Hematopoietic multipotent progenitor cell treated with erythropoietin and hydrocortisone succinate and interleukin-3 and kit ligand, for 15 days (in vitro differentiated cells): ENCODE measurements around the gene EPN1.
"Not testable (repeated sequence)": the region's sequence is repeated elsewhere in the genome, so short reads cannot be mapped to it uniquely, and the experiment has no call there.

Source experiments
- DNase-seq: peaks from one replicate; pipeline ENCODE4 v3.0.0-alpha.2; 2015; ENCODE audit warnings: low spot score

Gene EPN1

DNA sequence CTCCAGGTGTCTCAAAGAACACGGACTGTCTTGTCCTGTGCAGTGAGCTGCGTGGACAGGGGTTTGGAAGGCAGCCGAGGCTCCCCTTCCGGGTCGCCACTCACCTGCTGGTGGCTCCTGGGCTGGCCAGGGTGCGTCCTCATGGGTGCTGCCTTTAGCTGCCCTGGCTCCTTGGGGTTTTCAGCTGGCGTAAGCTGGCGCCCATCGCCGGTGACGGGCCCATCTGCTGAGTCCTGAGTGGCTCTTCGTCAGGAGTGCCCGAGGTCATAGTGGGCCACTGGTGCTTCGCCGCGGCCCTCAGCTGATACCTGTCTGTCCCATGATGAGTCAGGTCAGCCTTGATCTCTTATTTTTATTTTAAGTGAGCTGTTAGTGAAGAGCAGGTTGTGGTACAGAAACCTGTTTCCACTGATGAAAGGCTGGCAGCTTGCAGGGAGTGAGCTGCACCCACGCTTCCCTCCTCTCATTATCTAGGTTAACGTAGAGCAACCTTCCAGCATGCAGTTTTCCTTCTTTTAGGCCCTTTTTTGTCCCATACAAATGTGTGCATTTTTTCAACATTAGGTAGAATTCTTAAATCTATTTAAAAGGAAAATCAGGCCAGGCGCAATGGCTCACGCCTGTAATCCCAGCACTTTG, 18.4 kb downstream of the EPN1 start:
- no peak for DNase-seq

DNA sequence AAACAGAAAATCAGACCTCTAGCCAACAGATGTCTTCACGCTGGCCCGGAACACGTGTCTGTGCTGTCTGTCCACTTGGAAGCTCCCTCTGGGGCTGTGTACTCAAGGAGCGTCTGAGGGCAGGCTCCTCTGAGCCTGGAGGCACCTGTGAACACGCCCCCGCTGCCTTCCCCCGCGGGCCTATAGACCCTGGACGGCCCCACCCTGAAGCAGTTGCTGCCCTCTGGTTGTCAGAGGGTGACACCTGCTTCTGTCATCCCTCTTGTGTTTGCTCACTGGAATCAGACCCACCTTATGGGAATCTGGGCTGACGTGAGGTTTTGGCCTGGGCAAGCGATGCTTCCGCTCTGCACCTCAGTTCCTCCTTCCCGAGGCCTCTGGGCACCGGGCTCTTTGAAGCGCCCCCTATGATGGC, 19.2 kb downstream of the EPN1 start:
- DNase-seq, result no peak

DNA sequence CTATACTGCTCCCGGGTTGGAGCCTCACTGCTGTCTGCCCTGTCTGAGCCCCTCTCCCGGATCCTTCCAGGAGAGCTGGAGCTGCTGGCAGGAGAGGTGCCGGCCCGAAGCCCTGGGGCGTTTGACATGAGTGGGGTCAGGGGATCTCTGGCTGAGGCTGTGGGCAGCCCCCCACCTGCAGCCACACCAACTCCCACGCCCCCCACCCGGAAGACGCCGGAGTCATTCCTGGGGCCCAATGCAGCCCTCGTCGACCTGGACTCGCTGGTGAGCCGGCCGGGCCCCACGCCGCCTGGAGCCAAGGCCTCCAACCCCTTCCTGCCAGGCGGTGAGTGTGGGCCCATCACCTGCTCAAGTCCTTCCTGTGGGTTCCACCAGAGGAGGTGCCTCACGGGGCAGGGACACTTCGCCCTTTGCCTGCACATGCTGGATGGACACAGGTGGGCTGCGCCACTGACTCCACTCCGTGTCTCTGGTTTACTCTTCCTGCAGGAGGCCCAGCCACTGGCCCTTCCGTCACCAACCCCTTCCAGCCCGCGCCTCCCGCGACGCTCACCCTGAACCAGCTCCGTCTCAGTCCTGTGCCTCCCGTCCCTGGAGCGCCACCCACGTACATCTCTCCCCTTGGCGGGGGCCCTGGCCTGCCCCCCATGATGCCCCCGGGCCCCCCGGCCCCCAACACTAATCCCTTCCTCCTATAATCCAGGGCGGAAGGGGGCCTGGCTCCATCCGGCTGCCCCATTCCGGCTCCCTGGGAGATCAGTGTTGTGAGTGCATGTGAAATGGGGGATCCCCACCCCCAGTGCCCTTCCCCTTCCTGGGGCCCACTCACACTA, 19.8 kb downstream of the EPN1 start:
- no peak for DNase-seq

DNA sequence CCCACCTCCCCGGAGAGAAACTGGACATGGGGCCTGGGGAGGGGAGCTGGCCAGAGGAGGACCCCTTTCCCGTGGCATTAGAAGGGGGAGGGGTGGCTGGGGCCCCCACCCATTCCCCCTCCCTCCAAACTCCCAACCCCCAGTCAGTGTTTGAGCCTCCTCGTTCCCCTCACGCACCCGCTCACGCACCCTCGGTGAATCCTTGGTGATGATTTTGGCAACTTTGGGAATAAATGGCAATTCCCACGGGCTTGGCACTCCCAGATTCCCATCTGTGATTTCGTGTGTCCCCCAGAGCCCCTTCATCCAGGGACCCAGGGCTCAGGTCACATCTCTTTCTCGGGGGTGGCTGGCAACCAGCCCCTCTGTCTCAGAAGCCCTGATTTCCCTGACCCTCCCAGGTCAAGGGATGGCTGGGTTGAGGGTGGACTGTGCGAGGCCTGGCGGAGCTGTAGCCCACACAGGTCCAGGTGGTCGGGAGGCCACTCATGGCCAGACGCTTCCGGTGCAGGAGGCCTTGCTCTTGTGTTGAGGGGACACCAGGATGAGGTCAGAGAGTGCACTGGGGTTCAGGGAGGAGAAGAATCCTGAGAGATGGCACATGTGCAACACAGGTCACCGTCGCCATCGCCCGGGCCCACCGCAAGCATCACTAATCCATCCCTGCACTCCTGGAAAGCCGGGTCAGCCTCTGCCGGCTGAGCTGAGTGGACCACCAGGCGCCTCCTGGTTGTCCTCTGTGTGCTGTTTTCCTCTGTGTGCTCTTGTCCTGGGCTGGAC, 20.7 kb downstream of the EPN1 start:
- DNase-seq, result no peak

DNA sequence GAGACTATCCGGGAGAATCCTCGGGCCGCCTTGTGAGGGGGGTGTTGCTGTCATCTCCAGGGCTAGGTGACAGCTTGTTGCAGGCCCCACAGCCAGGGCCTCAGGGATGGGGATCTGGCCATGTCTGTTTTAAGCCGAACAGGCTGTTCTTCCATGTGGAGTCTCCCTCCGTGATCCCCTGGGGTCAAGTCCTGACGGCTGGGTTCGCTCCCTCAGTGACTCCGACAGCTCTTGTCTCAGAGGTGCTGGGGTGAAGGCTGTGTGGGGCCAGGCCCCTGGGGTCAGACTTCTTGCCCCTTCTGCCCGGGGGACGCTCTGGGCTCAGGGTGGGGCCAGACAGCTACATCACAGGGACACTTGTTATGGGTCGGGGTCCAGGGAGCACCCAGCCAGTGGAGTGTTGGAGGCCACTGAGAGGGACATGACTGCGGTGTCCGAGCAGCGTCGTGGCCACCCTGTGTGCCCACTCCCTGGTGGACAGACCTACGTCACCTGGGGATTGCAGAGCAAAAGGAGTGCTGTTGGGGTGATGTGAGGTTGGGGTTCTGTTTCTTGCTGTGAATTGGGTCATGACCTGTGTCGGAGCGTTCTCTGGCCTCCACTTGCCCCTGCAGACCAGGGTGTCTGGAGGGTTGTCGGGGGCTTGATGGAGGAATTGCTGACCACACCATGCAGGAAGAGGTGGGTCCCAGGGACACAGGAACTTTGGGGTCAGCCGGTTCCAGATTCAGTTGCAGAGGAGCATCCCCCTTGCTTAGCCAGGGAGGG, 21.5 kb downstream of the EPN1 start:
- no peak for DNase-seq

DNA sequence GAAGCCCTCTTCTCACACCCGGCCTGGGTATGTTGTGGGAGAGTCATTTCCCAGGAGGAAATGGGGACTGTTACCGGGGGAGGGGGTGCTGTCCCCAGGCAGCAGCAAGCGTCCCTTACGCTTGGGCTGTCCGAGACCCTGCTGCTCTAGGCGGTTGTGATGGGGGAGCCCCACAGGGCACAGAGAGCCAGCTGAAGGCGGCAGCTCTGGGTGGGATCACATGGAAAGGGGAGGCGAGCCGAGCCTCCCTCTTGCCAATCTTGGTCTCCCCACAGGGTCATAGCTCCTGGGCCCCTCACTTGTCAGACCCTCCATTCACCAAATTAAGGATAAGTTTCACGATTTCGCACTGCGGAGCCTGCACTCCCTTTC, 22.0 kb downstream of the EPN1 start:
- no peak for DNase-seq

DNA sequence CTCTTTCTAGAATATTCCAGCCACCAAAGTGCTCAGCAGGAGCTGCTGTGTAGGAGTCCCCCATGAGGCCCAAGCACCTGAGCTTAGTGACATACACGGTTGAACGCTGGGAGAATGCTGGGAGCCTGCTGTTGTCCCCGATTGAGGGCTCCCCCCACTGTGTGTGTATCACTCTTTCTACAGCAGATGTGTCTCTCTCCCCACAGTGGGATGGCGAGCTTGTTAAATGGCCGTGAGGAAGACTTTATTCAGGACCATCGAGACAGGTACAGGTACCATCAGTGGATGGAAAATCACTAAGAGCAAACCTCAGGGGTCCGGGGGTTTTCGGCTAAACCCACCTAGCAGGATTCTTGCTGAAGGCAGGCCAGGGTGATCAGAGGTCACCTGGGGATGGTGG, 22.7 kb downstream of the EPN1 start:
- no peak for DNase-seq

DNA sequence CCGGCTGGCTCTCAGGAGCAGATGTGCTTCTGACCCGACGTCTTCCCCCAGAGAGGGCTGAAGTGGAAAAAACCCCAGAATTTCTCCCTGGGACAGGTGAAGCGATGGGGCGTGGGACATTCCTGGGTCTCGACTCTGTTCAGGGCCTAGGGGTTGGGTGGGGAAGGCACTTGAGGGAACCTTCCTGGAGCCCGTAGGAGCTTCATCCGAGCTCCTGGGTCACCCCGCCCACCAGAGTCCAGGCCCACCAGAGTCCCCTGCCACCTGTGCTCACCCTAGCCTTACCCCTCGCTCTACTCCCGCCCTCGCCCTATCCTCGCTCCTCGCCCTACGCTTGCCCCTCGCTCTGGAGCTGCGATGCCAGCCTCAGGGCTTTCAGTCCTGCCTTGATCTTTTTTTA, 23.2 kb downstream of the EPN1 start:
- DNase-seq, result no peak

DNA sequence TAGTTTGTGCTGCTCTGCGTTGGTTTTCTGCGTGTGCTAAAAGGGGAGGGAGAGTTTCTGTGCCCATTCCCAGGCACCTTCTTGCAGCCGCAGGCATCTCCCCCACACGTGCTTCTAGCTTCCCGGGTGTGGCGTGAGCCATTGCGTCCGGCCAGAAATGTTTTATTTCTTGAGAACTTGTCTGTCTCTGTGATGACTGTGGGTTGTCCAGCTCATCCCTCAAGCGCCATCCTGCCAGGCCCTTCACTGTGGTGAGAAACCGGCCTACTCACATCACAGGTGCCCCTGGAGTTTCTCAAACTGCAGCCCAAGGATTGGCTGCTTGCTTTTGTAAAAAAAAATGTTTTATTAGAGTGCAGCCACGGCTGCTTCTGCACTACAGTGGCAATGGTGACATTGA, 24.2 kb downstream of the EPN1 start:
- DNase-seq, result no peak

DNA sequence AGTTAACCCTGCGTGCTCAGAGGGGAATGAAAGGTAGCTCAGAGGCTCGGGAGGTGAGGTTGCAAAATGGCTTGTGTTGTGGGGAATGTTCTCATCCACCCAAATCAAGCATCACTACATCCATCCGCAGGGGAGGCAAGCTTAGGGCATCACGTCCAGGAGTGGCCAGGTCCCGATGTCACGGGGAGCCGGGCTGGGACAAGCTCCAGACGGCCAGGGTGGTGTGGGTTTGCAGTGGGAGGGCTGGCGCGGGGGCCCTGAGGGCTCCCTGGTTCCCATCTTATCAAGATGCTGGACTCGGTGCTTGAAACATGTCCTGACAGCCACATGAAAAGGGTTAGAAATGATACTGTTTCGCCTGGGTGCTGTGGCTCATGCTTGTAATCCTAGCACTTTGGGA, 25.8 kb downstream of the EPN1 start:
- no peak for DNase-seq

DNA sequence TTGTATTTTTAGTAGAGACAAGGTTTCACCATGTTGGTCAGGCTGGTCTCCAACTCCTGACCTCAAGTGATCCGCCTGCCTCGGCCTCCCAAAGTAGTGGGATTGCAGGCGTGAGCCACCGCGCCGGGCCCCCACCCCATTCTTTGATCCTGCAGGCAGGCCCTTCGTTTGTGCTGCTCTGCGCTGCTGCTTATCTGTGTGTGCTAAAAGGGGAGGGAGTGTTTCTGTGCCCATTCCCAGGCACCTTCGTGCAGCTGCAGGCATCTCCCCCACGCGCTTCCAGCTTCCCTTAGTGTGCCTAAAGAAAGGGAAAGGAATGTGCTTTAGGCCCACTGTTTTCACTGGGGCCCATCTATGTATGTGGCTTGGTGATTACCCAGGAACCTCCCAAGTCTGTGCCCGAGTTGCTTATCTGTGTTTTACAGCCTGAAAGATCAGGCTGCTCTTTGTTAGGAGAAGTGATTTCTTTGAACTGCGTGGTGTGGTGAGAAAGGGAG, 27.2 kb downstream of the EPN1 start:
- DNase-seq, result peak; percentile 34

DNA sequence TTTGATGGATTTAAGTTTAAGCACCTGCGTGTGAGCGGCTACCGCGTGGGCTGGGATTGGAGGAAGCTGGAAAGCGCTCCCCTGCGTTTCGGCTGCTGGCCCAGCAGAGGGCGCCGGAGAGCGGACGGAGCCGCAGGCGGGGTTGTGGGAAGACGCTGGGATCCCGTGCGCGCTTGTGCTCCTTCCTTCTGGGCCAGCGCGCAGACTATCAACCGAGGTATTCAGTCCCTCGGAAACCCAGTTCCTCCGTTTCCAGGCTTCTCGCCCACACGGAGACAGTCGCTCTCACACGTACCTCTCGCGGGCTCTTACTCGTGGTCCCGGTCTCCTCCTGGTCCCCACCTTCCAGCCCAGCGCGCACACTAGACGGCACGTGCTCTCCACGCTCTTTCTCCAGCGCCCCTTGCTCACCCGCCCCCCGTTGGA, 28.8 kb downstream of the EPN1 start:
- peak; percentile 55 for DNase-seq

DNA sequence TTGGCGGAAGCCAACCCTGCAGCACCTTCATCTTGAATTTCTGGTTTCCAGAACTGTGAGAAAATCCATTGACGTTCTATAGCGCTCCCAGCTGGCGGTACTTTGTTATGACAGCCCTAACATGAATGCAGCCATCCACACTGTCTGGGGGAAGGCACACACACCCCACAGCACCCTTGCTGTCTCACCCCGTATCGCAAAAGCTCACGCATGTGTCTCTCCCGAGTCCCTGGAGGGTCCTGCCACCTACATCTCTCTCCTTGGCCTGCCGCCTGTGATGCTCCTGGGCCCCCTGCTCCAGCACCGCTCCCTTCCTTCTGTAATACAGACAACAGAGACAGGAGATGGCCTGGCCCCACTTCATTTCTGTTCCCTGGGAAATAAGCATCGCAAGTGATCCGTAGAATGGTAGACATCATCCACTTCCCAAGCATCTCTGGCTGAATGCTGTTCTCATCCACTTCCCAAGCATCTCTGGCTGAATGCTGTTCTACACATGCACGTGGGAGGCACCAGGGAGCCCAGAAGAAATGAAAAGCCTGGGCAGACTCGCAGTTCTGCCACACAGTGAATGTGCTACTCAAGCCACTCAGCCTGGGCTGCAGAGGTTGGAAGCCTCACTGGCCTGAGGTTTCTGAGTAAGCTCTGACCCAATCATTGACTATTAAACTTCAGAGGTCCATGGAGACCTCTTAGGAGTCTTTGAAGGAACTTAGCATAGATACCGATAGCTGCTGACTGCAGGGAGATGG, 29.6 kb downstream of the EPN1 start:
- peak; percentile 13 for DNase-seq

DNA sequence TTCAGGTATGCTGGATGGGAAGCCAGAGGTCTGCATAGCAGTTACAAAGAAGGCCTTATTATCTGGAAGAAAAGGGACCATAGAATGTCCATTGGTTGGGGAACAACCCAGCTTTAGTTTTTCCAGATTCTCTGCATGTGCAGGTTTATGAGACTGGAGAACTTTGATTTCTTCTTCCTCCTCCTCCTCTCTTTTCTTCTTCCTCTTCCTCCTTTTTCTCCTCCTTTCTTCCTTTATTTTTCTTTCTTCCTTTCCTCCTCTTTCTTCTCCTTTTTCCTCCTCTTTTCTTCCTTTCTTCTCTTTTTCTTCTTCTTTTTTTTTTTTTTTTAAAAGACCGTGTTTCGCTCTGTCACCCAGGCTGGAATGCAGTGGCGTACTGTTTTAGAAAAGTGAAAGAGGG, 30.9 kb downstream of the EPN1 start:
- no peak for DNase-seq

DNA sequence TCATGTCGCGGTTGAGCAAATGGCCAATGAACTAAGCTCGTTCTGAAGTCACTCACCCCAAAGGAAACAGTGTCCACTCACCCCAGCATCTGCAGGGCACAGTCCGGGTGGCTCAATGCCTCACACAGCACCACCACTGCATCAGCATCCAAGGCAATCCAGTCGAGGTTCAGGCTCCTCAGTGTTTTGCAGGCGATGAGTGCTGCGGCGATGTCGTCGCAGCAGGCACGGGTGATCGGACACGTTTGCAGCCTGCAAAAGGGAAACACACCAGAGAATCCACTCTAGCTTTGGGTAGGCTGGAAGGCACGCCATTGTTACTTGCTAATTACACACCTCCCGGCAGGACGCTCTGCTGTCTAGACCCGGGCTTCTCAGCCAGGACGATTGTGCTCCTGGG, 36.7 kb downstream of the EPN1 start:
- no peak for DNase-seq

DNA sequence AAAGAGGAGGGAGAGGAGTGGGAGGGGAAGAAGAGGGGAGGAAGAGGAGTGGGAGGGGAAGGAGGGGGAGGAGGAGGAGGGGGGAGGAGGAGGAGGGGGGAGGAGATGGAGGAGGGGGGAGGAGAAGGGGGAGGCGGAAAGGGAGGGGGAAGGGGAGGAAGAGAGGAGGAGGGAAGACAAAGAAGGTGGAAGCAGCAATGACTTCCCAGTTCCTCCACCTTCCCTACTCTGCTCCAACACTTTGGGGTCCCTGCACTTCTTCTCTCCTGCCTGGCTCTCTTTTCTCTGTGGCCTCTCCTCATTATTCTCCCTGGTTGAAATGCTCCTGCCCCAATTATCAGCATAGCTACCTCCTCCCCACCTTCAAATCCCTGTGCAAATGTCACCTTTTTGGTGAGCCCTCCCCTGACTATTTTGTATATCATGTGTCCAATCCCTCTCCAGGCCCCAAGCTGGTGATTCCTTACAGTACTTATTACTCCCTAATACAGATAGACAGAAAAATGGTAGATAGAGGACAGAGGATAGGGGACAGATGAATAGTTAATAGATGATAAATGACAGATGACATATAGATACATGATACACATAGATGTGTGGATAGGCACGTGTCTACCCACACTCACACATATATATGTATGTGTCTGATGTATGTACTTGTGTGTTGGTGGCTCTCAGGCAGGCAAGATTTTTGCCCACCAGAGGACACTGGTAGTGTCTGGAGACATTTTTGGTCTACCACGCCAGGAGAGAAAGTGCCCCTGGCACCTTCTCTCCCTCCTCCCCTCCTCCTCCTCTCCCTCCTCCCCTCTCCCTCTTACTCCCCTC, 38.0 kb downstream of the EPN1 start:
- no peak for DNase-seq

DNA sequence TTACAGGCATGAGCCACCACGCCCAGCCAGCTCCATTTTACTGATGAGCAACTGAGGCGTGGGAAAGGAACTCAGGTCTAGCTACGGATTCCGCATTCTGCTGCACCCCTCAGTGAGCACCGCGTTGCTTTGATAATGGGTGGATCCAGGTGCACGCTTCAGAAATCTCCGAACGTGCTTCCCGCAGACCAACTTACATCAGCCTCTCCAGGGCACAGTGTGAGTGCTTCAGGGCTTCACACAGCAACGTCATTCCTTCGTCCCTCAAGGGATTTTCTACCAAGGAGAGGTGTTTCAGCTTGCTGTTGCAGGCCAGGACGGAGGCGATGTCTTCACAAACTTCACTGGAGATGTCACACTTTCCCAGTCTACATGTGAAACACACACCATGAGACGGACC, 41.5 kb downstream of the EPN1 start:
- no peak for DNase-seq

DNA sequence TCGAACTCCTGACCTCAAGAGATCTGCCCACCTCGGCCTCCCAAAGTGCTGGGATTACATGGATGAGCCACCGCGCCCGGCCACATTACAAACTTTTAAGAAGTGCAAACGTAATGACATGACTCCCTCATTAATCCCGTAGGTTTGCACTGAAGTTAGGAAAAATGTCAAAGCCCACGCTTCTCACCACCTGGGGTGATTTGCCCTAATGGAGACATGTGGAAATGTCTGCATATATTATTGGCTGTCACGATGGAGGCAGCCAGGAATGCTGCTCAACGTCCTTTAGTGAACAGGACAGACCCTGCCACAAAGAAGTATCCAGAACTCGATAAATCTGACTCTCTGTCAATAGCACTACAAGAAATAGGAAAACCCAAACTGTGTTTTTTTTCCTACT, 42.2 kb downstream of the EPN1 start:
- no peak for DNase-seq

DNA sequence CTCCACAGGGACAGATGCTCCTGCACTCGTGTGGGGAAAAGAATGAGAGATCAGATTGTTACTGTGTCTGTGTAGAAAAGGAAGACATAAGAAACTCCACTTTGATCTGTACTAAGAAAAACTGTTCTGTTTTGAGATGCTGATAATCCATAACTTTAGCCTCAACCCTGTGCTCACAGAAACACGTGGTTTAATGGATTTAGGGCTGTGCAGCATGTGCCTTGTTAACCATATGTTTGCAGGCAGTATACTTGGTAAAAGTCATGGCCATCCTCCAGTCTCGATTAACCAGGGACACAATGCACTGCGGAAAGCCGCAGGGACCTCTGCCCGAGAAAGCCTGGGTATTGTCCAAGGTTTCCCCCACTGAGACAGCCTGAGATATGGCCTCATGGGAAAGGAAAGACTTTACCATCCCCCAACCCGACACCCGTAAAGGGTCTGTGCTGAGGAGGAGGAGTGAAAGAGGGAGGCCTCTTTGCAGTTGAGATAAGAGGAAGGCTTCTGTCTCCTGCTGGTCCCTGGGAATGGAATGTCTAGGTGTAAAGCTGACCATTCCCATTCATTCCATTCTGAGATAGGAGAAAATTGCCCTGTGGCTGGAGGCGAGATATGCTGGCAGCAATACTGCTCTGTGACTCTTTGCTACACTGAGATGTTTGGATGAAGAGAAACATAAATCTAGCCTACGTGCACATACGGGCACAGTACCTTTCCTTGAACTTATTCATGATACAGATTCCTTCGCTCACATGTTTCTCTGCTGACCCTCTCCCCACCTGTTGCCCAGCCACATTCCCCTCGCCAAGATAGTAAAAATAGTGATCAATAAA, 43.1 kb downstream of the EPN1 start:
- DNase-seq, result not testable (repeated sequence)
